ENCODE data around the gene CASP14. TPM values are rescaled to one million over a fixed set of nuclear protein-coding genes. Genes with fewer than 3 reads are reported as not detected.
"Not testable (repeated sequence)": the region's sequence is repeated elsewhere in the genome, so short reads cannot be mapped to it uniquely, and the experiment has no call there.

CASP14 gene
- total RNA-seq, 2 donors from 2014 or later: not detected

GRCh38 chr19:15038294-15038693, 11.0 kb upstream of the CASP14 start:
- peaks cover 15 to 34% of the 10 kb centered on the region in 2 donors for H3K27me3 Mint-ChIP-seq
- no peaks in the 10 kb centered on the region for H3K36me3 Mint-ChIP-seq
- no peaks in the 10 kb centered on the region for H3K9me3 Mint-ChIP-seq
- no peak overlapping the region for H3K4me3 Mint-ChIP-seq
- H3K4me1 Mint-ChIP-seq (ENCODE audit: low read depth in 2 of 2): no peaks in the 10 kb centered on the region
- DNase-seq (ENCODE audit: low spot score) (no peak), ATAC-seq (no peak)
- H3K27ac Mint-ChIP-seq: no peak overlapping the region

GRCh38 chr19:15042003-15042402, 7.3 kb upstream of the CASP14 start:
- no peak overlapping the region for H3K27ac Mint-ChIP-seq
- no peak overlapping the region for H3K4me3 Mint-ChIP-seq
- no peaks in the 10 kb centered on the region for H3K4me1 Mint-ChIP-seq (ENCODE audit: low read depth in 2 of 2)
- no peaks in the 10 kb centered on the region for H3K9me3 Mint-ChIP-seq
- no peak for DNase-seq (ENCODE audit: low spot score)
- ATAC-seq: no peak
- peaks cover 9 to 29% of the 10 kb centered on the region in 2 donors for H3K27me3 Mint-ChIP-seq
- H3K36me3 Mint-ChIP-seq: no peaks in the 10 kb centered on the region

- ATAC-seq (no peak), DNase-seq (ENCODE audit: low spot score) (no peak)
- Mint-ChIP-seq H3K9me3 (no peaks in the 10 kb centered on the region), H3K27me3 (peaks cover 9 to 24% of the 10 kb centered on the region in 2 donors), H3K4me3 (no peak overlapping the region), H3K4me1 (ENCODE audit: low read depth in 2 of 2) (no peaks in the 10 kb centered on the region), H3K27ac (no peak overlapping the region), H3K36me3 (no peaks in the 10 kb centered on the region)
Observed at GRCh38 chr19:15042826-15043225, 6.5 kb upstream of the CASP14 start.

DNA sequence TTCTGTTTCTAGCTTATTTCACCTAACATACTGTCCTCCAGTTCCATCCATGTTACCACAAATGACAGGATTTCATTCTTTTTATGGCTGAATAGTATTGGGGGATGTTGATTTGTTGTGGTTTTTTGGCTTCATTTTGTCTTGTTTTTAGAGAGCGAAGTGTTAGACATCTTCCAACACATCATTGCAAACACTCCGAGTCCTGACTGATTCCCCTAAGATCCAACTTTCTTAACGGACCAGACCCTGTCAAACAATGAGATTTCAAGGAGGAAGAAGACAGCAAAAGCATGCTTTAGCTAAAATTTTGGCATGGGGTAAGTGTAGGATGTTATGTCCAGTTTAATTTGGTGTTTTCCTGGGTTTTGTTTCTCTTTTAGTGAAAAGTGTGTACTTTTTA, 3.8 kb upstream of the CASP14 start:
- H3K9me3 Mint-ChIP-seq: no peaks in the 10 kb centered on the region
- ATAC-seq (no peak), DNase-seq (ENCODE audit: low spot score) (no peak)
- no peak overlapping the region for H3K4me3 Mint-ChIP-seq
- H3K27me3 Mint-ChIP-seq: peaks cover 15 to 35% of the 10 kb centered on the region in 2 donors
- H3K36me3 Mint-ChIP-seq: no peaks in the 10 kb centered on the region
- H3K27ac Mint-ChIP-seq: no peak overlapping the region
- no peaks in the 10 kb centered on the region for H3K4me1 Mint-ChIP-seq (ENCODE audit: low read depth in 2 of 2)

- Mint-ChIP-seq H3K4me3 (no peak overlapping the region), H3K4me1 (ENCODE audit: low read depth in 2 of 2) (no peaks in the 10 kb centered on the region), H3K9me3 (no peaks in the 10 kb centered on the region), H3K27ac (no peak overlapping the region), H3K36me3 (no peaks in the 10 kb centered on the region), H3K27me3 (peaks cover 23 to 53% of the 10 kb centered on the region in 2 donors)
- ATAC-seq: no peak
- no peak for DNase-seq (ENCODE audit: low spot score)
Observed at GRCh38 chr19:15047680-15048079, 1.6 kb upstream of the CASP14 start.

DNA sequence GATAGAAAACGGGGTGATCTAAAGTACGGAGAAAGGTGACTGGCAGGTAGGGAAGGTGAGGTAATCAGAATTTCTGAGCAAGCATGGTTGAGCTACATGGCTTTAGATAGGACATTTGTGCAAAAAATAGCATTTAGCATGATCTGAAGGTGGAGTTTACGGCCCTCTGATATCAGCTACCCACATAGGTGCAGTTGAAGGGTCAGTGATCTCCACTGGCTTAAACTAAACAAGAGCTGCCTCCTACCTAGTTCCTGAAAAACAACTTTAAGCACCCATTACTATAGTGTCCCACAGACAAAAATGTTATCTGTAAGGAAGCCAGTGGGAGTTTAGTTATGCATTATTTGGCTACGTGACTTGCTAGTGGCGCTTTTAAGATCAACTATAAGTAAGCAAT, 1.2 kb upstream of the CASP14 start:
- H3K36me3 Mint-ChIP-seq: no peaks in the 10 kb centered on the region
- DNase-seq (ENCODE audit: low spot score): no peak
- peaks cover 23 to 53% of the 10 kb centered on the region in 2 donors for H3K27me3 Mint-ChIP-seq
- H3K4me1 Mint-ChIP-seq (ENCODE audit: low read depth in 2 of 2): no peaks in the 10 kb centered on the region
- H3K9me3 Mint-ChIP-seq: no peaks in the 10 kb centered on the region
- no peak overlapping the region for H3K27ac Mint-ChIP-seq
- no peak for ATAC-seq
- H3K4me3 Mint-ChIP-seq: no peak overlapping the region

- no peak overlapping the region for H3K4me3 Mint-ChIP-seq
- ATAC-seq: no peak
- peaks cover 24 to 39% of the 10 kb centered on the region in 2 donors for H3K27me3 Mint-ChIP-seq
- no peaks in the 10 kb centered on the region for H3K9me3 Mint-ChIP-seq
- H3K4me1 Mint-ChIP-seq (ENCODE audit: low read depth in 2 of 2): no peaks in the 10 kb centered on the region
- no peaks in the 10 kb centered on the region for H3K36me3 Mint-ChIP-seq
- no peak overlapping the region for H3K27ac Mint-ChIP-seq
- no peak for DNase-seq (ENCODE audit: low spot score)
Observed at GRCh38 chr19:15050639-15051038, 1.4 kb downstream of the CASP14 start.

GRCh38 chr19:15062036-15062435, 12.8 kb downstream of the CASP14 start:
- Mint-ChIP-seq H3K27me3 (peaks cover 25 to 61% of the 10 kb centered on the region in 2 donors), H3K4me1 (ENCODE audit: low read depth in 2 of 2) (no peaks in the 10 kb centered on the region), H3K9me3 (no peaks in the 10 kb centered on the region), H3K27ac (no peak overlapping the region), H3K36me3 (no peaks in the 10 kb centered on the region), H3K4me3 (no peak overlapping the region)
- DNase-seq (ENCODE audit: low spot score) (no peak), ATAC-seq (no peak)

DNA sequence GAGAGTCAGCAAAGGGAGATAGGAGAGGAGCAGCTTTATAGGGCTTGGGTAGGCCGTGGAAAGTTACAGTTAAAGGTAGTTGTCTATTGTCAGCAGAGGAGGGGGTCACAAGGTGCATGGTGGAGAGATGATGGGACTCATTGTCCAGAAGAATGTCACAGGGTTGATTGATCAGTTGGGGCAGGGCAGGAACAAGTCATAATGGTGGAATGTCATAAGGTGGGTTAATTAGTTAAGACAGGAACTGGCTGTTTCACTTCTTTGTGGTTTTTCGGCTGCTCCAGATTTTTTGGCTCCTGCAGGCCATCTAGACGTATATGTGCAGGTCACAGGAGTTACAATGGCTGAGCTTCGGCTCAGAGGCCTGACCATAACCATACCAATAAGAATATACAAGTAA, 21.1 kb downstream of the CASP14 start:
- H3K27me3 Mint-ChIP-seq: peaks cover 6 to 22% of the 10 kb centered on the region in 2 donors
- not testable (repeated sequence) for H3K27ac Mint-ChIP-seq; H3K9me3 Mint-ChIP-seq; H3K4me1 Mint-ChIP-seq (ENCODE audit: low read depth in 2 of 2); H3K4me3 Mint-ChIP-seq; ATAC-seq; DNase-seq (ENCODE audit: low spot score); H3K36me3 Mint-ChIP-seq

DNA sequence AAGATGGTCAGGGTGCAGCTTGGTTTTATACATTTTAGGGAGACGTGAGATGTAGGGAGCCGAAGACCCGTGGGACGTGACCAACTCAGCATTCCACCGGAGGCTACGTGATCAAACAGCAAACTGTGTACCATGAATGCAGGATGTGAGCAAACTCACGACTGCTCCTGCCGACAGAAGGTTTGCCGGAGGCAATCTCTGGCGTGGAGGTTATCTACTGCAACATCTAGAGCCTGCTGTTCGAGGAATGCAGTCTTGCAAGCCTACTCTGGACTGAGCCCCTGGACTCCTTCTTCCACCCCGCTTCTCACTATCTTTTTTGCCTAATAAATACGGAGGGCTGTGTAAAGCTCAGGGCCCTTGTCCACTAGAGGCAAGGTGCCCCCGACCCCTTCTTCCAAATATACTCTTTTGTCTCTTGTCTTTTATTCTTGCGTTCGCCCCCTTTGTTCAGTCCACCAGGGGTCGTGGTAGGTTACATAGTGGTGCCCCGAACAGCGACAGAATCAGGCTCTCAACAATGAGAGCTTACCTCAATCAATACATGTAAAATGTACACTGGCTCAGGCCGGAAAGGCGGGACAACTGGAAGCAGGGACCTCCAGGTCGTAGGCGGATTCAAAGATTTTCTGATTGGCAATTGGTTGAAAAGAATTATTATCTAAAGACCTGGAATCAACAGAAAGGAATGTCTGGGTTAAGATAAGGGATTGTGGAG, 23.8 kb downstream of the CASP14 start:
- Mint-ChIP-seq H3K9me3 (no peaks in the 10 kb centered on the region), H3K4me3 (no peak overlapping the region), H3K27ac (no peak overlapping the region), H3K36me3 (no peaks in the 10 kb centered on the region), H3K4me1 (ENCODE audit: low read depth in 2 of 2) (no peaks in the 10 kb centered on the region), H3K27me3 (peaks cover 0 to 7% of the 10 kb centered on the region in 2 donors)
- DNase-seq (ENCODE audit: low spot score): no peak
- ATAC-seq: no peak

DNA sequence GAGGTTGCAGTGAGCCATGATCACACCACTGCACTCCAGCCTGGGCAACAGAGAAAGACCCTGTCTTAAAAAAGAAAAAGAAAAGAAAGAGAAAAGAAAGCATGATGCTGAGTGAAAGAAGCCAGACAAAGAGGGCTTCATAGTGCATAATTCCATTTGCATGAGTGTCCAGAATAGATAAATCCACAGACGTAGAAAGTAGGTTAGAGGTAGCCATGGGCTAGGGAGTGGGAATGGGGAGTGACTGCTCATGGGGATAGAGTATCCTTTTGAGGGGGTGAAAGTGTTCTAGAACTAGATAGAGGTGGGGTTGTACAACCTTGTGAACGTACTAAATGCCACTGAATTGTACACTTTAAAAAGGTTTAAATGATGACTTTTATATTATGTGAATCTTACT, 25.1 kb downstream of the CASP14 start:
- H3K27me3 Mint-ChIP-seq: peaks cover 3 to 7% of the 10 kb centered on the region in 2 donors
- no peaks in the 10 kb centered on the region for H3K36me3 Mint-ChIP-seq
- H3K4me3 Mint-ChIP-seq: no peak overlapping the region
- H3K27ac Mint-ChIP-seq: no peak overlapping the region
- no peak for DNase-seq (ENCODE audit: low spot score)
- no peak for ATAC-seq
- H3K9me3 Mint-ChIP-seq: no peaks in the 10 kb centered on the region
- H3K4me1 Mint-ChIP-seq (ENCODE audit: low read depth in 2 of 2): peaks cover 0 to 2% of the 10 kb centered on the region in 2 donors

DNA sequence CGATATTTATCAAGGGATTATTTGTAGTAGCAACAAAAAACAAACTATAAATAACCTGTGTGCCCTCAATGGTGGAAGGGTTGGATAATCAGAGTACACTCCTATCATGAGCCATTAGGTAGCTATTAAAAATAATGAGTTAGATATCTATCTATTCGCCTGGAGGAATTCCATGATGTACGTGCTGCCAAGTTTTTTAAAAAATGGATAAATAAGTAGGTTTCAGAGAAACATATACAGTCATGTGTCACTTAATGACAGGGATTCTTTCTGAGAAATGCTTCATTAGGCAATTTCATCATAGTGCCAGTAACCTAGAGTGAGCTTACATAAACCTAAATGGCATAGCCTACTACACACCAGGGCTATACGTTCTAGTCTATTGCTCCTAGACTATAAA, 26.5 kb downstream of the CASP14 start:
- Mint-ChIP-seq H3K9me3 (no peaks in the 10 kb centered on the region), H3K4me1 (ENCODE audit: low read depth in 2 of 2) (peaks cover 0 to 2% of the 10 kb centered on the region in 2 donors), H3K27me3 (peaks cover 0 to 3% of the 10 kb centered on the region in 2 donors), H3K27ac (no peak overlapping the region), H3K4me3 (no peak overlapping the region), H3K36me3 (no peaks in the 10 kb centered on the region)
- no peak for DNase-seq (ENCODE audit: low spot score)
- no peak for ATAC-seq

DNA sequence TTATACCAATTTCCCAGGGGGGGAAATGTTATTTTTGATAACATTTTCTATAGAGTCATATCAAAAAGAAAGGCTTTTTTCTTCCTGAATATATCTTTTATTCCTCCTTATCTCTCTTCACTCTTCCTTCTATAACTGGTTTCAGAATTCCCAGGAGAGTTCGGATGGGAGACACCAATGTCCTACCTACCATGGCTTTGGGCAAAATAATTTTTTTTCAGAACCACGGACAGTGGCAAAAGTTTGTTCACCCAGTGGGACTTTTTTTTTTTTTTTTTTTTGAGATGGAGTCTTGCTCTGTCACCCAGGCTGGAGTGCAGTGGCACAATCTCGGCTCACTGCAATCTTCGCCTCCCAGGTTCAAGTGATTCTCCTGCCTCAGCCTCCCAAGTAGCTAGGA, 30.7 kb downstream of the CASP14 start:
- DNase-seq (ENCODE audit: low spot score); H3K4me1 Mint-ChIP-seq (ENCODE audit: low read depth in 2 of 2); H3K36me3 Mint-ChIP-seq; ATAC-seq; H3K9me3 Mint-ChIP-seq; H3K27ac Mint-ChIP-seq; H3K4me3 Mint-ChIP-seq: not testable (repeated sequence)
- H3K27me3 Mint-ChIP-seq: peaks cover 8 to 14% of the 10 kb centered on the region in 2 donors

GRCh38 chr19:15081911-15082310, 32.6 kb downstream of the CASP14 start, which contains the start of gene OR1I1:
Gene OR1I1, plus strand, starts transcription at chr19:15082211. Its CDS starts 4,855 bp downstream, at chr19:15087066.
- H3K4me1 Mint-ChIP-seq (ENCODE audit: low read depth in 2 of 2): peaks cover 0 to 2% of the 10 kb centered on the region in 2 donors
- DNase-seq (ENCODE audit: low spot score): no peak
- no peaks in the 10 kb centered on the region for H3K36me3 Mint-ChIP-seq
- ATAC-seq: no peak
- H3K27ac Mint-ChIP-seq: no peak within 1 kb of the TSS
- no peak within 1 kb of the TSS for H3K4me3 Mint-ChIP-seq
- H3K27me3 Mint-ChIP-seq: peaks cover 10 to 14% of the 10 kb centered on the region in 2 donors
- no peaks in the 10 kb centered on the region for H3K9me3 Mint-ChIP-seq

- Mint-ChIP-seq H3K27me3 (peaks cover 16 to 25% of the 10 kb centered on the region in 2 donors), H3K36me3 (no peaks in the 10 kb centered on the region), H3K4me1 (ENCODE audit: low read depth in 2 of 2) (no peaks in the 10 kb centered on the region), H3K27ac (no peak overlapping the region), H3K9me3 (no peaks in the 10 kb centered on the region), H3K4me3 (no peak overlapping the region)
- ATAC-seq (no peak), DNase-seq (ENCODE audit: low spot score) (no peak)
Observed at GRCh38 chr19:15087182-15087581, 37.9 kb downstream of the CASP14 start.

Data from natural killer cell treated with Interleukin-12 subunit alpha and Interleukin-12 subunit beta and Interleukin-15 and Interleukin-18, amount 100 ng/mL, for 72 hours (primary cell).